Measurements from ENCODE around the gene NBAS. TPM values are rescaled to one million over a fixed set of nuclear protein-coding genes. Genes with fewer than 3 reads are reported as not detected.

Gene NBAS
- polyA plus RNA-seq, 1 donor from 2014 or later: 31.9 TPM

- Histone ChIP-seq H3K4me2 (ENCODE audit: low read length) (no peak overlapping the region), H3K27ac (ENCODE audit: low read length) (no peak overlapping the region), H3K79me2 (replicated peaks; ENCODE audit: insufficient read depth, low read length) (no peaks in the 10 kb centered on the region), H2AFZ (ENCODE audit: low read depth, low read length) (no peak overlapping the region), H3K9me3 (ENCODE audit: low read length) (no peaks in the 10 kb centered on the region), H3K9ac (ENCODE audit: low read length) (no peak overlapping the region), H3K36me3 (ENCODE audit: insufficient read depth, low read length) (peaks cover 4% of the 10 kb centered on the region), H4K20me1 (ENCODE audit: insufficient read depth) (no peaks in the 10 kb centered on the region), H3K27me3 (ENCODE audit: insufficient read depth, low read depth, low read length) (no peaks in the 10 kb centered on the region), H3K4me3 (ENCODE audit: low read length) (no peak overlapping the region), H3F3A (ENCODE audit: insufficient read depth, low read length, poor library complexity, severe bottlenecking) (no peaks in the 10 kb centered on the region), H3K9me2 (ENCODE audit: insufficient read depth, low read length) (no peaks in the 10 kb centered on the region)
- TF ChIP-seq SMC3 (conservative IDR thresholded peaks at IDR 0.05; ENCODE audit: poor library complexity): no peak
- no peak for TF ChIP-seq MXI1 (conservative IDR thresholded peaks at IDR 0.05; ENCODE audit: poor library complexity, severe bottlenecking)
- no peak for TF ChIP-seq CTCF (IDR thresholded peaks at IDR 0.05; ENCODE audit: poor library complexity, severe bottlenecking)
- TF ChIP-seq RAD21 (conservative IDR thresholded peaks at IDR 0.05): no peak
- TF ChIP-seq TAF1 (IDR thresholded peaks at IDR 0.05; ENCODE audit: low read depth): no peak
- TF ChIP-seq EP300 (conservative IDR thresholded peaks at IDR 0.05; ENCODE audit: poor library complexity, severe bottlenecking): no peak
Measured at GRCh38 chr2:15458277-15458676, 102.9 kb downstream of the NBAS start.

DNA sequence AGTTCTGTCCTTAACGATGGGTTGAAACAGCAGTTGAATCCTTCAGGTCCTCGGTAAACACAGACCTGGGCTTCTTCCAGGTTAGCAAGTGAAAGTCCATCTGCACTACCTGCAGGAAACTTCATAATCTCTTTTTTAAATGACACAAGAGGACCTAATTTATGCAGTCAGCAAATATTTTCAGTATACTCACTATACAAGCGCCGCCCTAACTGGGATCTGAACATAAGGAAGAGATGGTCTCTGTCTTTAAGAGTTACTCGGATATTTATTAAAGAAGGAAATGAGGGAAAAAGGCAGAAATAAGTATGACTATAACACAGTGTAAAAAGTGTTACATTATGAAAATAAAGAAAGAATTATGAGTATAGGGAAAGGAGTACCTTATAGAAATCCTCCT lies 103.3 kb downstream of the NBAS start:
- TF ChIP-seq EP300 (conservative IDR thresholded peaks at IDR 0.05; ENCODE audit: poor library complexity, severe bottlenecking) (no peak), CTCF (IDR thresholded peaks at IDR 0.05; ENCODE audit: poor library complexity, severe bottlenecking) (no peak), MXI1 (conservative IDR thresholded peaks at IDR 0.05; ENCODE audit: poor library complexity, severe bottlenecking) (no peak), POLR2AphosphoS5 (IDR thresholded peaks at IDR 0.05) (no peak), EZH2 (IDR thresholded peaks at IDR 0.05; ENCODE audit: borderline replicate concordance, insufficient read depth, low read length, poor library complexity, severe bottlenecking) (no peak), SMC3 (conservative IDR thresholded peaks at IDR 0.05; ENCODE audit: poor library complexity) (no peak)
- peaks cover 4% of the 10 kb centered on the region for H3K36me3 ChIP-seq (ENCODE audit: insufficient read depth, low read length)
- no peaks in the 10 kb centered on the region for H3K79me2 ChIP-seq (replicated peaks; ENCODE audit: insufficient read depth, low read length)
- no peaks in the 10 kb centered on the region for H3K27me3 ChIP-seq (ENCODE audit: insufficient read depth, low read depth, low read length)
- no peaks in the 10 kb centered on the region for H4K20me1 ChIP-seq (ENCODE audit: insufficient read depth)
- H3K27ac ChIP-seq (ENCODE audit: low read length): no peak overlapping the region
- no peak overlapping the region for H3K4me2 ChIP-seq (ENCODE audit: low read length)
- H3K4me3 ChIP-seq (ENCODE audit: low read length): no peak overlapping the region
- no peaks in the 10 kb centered on the region for H3K9me3 ChIP-seq (ENCODE audit: low read length)
- H3K9ac ChIP-seq (ENCODE audit: low read length): no peak overlapping the region
- no peaks in the 10 kb centered on the region for H3F3A ChIP-seq (ENCODE audit: insufficient read depth, low read length, poor library complexity, severe bottlenecking)
- H2AFZ ChIP-seq (ENCODE audit: low read depth, low read length): no peak overlapping the region
- no peaks in the 10 kb centered on the region for H3K9me2 ChIP-seq (ENCODE audit: insufficient read depth, low read length)

GRCh38 chr2:15456352-15456751 lies 104.8 kb downstream of the NBAS start:
- Histone ChIP-seq H3K9ac (ENCODE audit: low read length) (no peak overlapping the region), H3K27ac (ENCODE audit: low read length) (no peak overlapping the region), H3F3A (ENCODE audit: insufficient read depth, low read length, poor library complexity, severe bottlenecking) (no peaks in the 10 kb centered on the region), H2AFZ (ENCODE audit: low read depth, low read length) (no peak overlapping the region), H3K4me3 (ENCODE audit: low read length) (no peak overlapping the region), H3K9me3 (ENCODE audit: low read length) (no peaks in the 10 kb centered on the region), H4K20me1 (ENCODE audit: insufficient read depth) (no peaks in the 10 kb centered on the region), H3K4me2 (ENCODE audit: low read length) (no peak overlapping the region), H3K36me3 (ENCODE audit: insufficient read depth, low read length) (peaks cover 4% of the 10 kb centered on the region), H3K79me2 (replicated peaks; ENCODE audit: insufficient read depth, low read length) (no peaks in the 10 kb centered on the region), H3K27me3 (ENCODE audit: insufficient read depth, low read depth, low read length) (no peaks in the 10 kb centered on the region), H3K9me2 (ENCODE audit: insufficient read depth, low read length) (no peaks in the 10 kb centered on the region)
- TF ChIP-seq RAD21 (conservative IDR thresholded peaks at IDR 0.05) (no peak), CTCF (IDR thresholded peaks at IDR 0.05; ENCODE audit: poor library complexity, severe bottlenecking) (no peak), MXI1 (conservative IDR thresholded peaks at IDR 0.05; ENCODE audit: poor library complexity, severe bottlenecking) (no peak), EP300 (conservative IDR thresholded peaks at IDR 0.05; ENCODE audit: poor library complexity, severe bottlenecking) (no peak), TAF1 (IDR thresholded peaks at IDR 0.05; ENCODE audit: low read depth) (no peak), SMC3 (conservative IDR thresholded peaks at IDR 0.05; ENCODE audit: poor library complexity) (no peak), POLR2AphosphoS5 (IDR thresholded peaks at IDR 0.05) (no peak), EZH2 (IDR thresholded peaks at IDR 0.05; ENCODE audit: borderline replicate concordance, insufficient read depth, low read length, poor library complexity, severe bottlenecking) (no peak)
- TF ChIP-seq, protein P1, sequence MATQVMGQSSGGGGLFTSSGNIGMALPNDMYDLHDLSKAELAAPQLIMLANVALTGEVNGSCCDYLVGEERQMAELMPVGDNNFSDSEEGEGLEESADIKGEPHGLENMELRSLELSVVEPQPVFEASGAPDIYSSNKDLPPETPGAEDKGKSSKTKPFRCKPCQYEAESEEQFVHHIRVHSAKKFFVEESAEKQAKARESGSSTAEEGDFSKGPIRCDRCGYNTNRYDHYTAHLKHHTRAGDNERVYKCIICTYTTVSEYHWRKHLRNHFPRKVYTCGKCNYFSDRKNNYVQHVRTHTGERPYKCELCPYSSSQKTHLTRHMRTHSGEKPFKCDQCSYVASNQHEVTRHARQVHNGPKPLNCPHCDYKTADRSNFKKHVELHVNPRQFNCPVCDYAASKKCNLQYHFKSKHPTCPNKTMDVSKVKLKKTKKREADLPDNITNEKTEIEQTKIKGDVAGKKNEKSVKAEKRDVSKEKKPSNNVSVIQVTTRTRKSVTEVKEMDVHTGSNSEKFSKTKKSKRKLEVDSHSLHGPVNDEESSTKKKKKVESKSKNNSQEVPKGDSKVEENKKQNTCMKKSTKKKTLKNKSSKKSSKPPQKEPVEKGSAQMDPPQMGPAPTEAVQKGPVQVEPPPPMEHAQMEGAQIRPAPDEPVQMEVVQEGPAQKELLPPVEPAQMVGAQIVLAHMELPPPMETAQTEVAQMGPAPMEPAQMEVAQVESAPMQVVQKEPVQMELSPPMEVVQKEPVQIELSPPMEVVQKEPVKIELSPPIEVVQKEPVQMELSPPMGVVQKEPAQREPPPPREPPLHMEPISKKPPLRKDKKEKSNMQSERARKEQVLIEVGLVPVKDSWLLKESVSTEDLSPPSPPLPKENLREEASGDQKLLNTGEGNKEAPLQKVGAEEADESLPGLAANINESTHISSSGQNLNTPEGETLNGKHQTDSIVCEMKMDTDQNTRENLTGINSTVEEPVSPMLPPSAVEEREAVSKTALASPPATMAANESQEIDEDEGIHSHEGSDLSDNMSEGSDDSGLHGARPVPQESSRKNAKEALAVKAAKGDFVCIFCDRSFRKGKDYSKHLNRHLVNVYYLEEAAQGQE (IDR thresholded peaks at IDR 0.05; ENCODE audit: borderline replicate concordance): no peak

All from neural cell (in vitro differentiated cells).